Measurements from ENCODE around the gene NAALADL2.

DNA sequence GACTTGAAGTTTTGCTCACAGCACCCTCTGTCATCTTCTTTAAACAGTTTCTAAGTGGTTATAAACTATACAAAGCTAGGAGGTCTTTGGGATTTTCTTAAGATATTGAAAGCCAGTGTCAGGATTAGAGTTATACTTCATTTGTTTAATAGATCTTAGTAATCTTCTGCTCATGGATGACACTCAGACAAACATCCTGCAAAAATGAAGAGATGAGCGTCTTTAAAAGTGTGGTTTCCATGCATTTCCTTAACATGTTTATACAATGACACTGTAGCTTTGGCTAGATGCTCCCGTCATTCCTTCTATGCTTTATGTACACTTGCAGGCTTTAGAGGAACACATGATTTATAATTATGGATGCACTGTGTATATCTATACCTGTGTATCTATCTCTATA, 182.2 kb downstream of the NAALADL2 start:
- TF ChIP-seq CTCF (IDR thresholded peaks at IDR 0.05) (no peak), POLR2AphosphoS5 (IDR thresholded peaks at IDR 0.05) (no peak), EP300 (IDR thresholded peaks at IDR 0.05) (no peak)
